ENCODE measurements around the gene TASOR.
"Not testable (repeated sequence)": the region's sequence is repeated elsewhere in the genome, so short reads cannot be mapped to it uniquely, and the experiment has no call there.

Gene TASOR

DNA sequence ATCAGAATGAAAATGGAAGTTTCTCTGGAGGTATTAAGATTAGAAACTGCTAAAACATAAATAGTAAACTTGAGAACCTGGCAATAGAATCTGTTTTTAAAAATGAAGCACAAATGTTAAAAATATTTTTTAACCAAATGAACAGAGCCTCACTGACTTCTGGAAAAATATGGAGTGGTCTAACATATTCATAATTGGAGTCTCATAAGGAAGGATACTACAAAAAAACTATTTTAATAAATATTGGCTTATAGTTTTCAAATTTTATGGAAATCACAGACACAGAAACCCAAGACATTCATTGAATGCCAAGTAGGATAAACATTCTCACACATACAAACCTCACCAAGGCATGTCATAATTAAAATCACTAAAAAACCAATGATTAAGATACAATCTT, 23.6 kb upstream of the TASOR start:
- DNase-seq (ENCODE audit: low read depth) = no peak
- H3K4me3 ChIP-seq (ENCODE audit: low read length) = no peak overlapping the region
- TF ChIP-seq, protein P1, sequence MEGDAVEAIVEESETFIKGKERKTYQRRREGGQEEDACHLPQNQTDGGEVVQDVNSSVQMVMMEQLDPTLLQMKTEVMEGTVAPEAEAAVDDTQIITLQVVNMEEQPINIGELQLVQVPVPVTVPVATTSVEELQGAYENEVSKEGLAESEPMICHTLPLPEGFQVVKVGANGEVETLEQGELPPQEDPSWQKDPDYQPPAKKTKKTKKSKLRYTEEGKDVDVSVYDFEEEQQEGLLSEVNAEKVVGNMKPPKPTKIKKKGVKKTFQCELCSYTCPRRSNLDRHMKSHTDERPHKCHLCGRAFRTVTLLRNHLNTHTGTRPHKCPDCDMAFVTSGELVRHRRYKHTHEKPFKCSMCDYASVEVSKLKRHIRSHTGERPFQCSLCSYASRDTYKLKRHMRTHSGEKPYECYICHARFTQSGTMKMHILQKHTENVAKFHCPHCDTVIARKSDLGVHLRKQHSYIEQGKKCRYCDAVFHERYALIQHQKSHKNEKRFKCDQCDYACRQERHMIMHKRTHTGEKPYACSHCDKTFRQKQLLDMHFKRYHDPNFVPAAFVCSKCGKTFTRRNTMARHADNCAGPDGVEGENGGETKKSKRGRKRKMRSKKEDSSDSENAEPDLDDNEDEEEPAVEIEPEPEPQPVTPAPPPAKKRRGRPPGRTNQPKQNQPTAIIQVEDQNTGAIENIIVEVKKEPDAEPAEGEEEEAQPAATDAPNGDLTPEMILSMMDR (conservative IDR thresholded peaks at IDR 0.05; ENCODE audit: low read depth, low read length) = no peak

DNA sequence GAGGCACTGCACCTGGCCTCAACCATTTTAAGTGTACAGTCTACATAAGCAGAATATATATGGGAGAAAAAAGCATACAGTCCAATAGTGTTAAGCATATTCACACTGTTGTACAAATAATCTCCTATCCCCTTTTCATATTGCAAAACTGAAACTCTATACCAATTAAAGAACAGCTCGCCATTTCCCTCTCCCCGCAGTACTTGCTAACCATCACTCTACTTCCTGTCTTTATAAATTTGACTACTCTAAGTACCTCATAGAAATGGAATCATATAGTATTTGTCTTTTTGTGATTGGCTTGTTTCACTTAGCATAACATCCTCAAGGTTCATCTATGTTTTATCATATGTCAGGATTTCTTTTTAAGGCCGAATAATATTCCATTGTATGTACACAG, 21.6 kb upstream of the TASOR start:
- TF ChIP-seq, protein P1 (conservative IDR thresholded peaks at IDR 0.05; ENCODE audit: low read depth, low read length) = no peak
- H3K4me3 ChIP-seq (ENCODE audit: low read length) = no peak overlapping the region
- DNase-seq (ENCODE audit: low read depth) = no peak

DNA sequence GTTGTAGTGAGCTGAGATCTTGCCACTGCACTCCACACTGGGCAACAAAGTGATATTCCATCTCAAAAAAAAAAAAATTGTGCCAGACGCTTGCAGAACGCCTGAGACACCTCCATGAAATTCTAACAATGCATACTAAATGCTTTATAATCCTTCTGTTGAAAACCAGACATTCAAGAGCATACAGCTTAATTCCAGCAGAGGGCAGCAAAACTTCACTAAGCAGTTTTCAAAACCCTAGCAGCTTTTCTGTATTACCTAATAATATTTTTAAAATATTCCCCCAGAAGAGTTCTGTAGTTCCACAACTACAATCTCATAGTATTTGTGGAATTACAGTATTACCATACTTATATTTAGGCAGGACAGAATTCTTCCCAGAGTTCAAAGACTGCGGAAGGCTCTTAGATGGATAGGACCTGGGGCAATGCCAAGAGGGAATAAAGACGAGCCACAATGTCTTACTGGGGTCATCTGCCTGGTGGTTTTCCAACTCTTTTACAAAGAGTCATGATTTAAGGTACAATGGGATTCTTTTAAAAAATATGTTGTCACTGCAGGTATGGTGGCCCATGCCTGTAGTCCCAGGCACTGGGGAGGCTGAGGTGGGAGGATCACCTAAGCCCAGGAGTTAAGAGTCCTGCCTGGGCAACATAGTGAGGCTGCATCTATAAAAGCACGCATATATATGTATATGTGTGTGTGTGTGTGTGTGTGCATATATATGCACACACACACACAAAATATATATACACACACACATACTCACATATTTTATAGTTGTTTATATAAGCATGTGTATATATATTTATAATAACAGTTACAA, 19.6 kb upstream of the TASOR start:
- no peak overlapping the region for H3K4me3 ChIP-seq (ENCODE audit: low read length)
- DNase-seq (ENCODE audit: low read depth) = peak; percentile 46
- TF ChIP-seq, protein P1 (conservative IDR thresholded peaks at IDR 0.05; ENCODE audit: low read depth, low read length) = peak; percentile 79

DNA sequence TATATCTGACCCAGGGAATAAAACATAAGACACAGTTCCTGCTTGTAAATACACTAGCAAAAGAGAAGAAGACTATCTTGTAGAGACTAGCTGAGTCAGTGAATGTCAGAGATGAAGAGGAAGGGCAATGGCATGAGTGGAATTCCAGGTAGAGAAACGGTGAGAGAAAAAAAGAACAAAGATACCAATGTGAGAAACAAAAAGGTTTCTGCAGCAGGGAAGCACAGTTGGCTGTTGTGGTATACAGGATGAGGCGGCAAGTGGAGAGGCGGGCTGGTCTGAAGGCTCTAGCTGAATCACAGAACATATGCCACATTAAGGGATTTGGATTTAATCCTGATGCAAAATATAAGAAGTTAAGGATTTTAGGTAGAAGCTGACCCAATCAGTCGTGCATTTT, 17.1 kb upstream of the TASOR start:
- DNase-seq (ENCODE audit: low read depth) = peak; percentile 8
- TF ChIP-seq, protein P1 (conservative IDR thresholded peaks at IDR 0.05; ENCODE audit: low read depth, low read length) = no peak
- no peak overlapping the region for H3K4me3 ChIP-seq (ENCODE audit: low read length)

DNA sequence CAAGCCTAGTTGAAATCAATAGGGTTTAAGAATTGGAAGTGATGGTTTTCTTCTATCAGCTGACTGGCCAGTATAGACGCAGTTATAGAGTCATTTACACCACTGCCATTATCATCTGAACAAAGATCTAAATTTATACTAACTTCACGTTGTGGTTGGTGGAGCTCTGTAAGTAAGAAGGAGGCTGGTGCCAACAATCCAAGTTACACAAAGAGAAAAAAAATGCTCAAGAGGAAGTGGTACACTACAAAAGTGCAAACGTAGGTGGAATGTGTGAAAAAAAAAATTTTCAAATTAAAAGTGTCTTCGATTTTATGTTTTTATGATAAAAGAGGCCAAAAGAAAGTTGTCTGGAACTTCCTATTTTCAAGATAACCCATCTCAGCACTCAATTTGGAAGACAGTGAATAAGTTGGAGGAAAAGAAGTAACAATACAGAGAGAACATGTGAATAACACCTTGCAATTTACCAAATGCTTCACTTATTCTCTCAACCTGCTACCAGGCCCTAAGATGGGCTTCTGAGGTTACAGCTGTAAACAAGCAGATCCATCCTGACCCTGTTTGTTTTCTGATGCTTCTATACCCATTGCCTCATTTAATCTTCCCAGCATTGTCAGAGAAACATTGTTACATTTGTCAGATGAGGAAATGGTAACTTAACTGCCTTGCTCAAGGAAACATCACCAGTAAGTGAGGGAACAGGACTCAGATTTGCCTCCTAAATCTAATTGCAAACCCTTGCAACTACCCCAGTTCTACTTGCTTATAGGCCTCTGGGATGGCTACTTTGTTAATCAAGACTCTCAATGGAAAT, 12.0 kb upstream of the TASOR start:
- TF ChIP-seq, protein P1 (conservative IDR thresholded peaks at IDR 0.05; ENCODE audit: low read depth, low read length) = no peak
- H3K4me3 ChIP-seq (ENCODE audit: low read length) = no peak overlapping the region
- DNase-seq (ENCODE audit: low read depth) = no peak

DNA sequence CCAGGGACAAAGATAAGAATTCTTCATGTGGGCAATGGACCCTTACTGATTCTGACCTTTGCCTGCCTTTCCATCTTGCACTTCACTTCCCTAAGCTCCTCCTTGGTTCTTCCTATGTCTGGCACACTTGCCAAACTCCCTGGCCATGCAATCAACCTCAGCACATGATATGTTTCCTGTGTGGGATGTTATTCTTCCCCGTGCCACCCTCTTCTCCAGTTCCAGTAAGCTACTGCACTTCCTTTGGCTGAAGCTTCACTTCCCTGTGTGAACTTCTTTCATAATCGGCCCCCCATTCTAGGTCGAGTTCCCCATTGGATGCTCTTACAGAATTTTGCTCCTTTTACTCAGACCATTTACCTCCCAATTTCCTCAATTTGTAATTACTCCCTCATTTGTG, 10.7 kb upstream of the TASOR start:
- no peak overlapping the region for H3K4me3 ChIP-seq (ENCODE audit: low read length)
- TF ChIP-seq, protein P1 (conservative IDR thresholded peaks at IDR 0.05; ENCODE audit: low read depth, low read length) = no peak
- DNase-seq (ENCODE audit: low read depth) = no peak

DNA sequence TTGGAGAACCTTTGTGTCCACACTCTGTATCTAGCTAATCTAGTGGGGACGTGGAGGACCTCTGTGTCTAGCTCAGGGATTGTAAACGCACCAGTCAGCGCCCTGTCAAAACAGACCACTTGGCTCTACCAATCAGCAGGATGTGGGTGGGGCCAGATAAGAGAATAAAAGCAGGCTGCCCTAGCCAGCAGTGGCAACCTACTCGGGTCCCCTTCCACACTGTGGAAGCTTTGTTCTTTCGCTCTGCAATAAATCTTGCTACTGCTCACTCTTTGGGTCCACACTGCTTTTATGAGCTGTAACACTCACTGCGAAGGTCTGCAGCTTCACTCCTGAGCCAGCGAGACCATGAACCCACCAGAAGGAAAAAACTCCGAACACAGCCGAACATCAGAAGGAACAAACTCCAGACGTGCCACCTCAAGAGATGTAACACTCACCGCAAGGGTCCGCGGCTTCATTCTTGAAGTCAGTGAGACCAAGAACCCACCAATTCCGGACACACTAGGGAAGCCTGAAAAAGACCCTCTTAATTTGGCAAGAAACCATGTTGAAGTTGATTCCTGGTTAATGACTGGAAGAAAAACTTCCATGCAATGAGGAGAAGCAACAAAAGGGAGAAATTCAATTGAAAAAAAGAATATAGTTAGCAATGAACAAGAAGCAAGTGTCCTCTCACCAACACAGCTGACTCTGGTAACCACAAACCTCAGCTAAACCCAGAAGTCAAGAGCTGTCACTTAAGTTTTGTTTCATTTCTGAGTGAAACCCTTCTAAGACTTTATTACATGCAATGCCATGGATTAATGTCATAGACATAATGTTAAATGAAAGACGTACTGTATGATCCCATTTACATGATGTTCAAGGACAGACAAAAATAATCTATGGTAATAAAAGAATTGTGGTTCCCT, 9.7 kb upstream of the TASOR start:
- not testable (repeated sequence) for DNase-seq (ENCODE audit: low read depth)

DNA sequence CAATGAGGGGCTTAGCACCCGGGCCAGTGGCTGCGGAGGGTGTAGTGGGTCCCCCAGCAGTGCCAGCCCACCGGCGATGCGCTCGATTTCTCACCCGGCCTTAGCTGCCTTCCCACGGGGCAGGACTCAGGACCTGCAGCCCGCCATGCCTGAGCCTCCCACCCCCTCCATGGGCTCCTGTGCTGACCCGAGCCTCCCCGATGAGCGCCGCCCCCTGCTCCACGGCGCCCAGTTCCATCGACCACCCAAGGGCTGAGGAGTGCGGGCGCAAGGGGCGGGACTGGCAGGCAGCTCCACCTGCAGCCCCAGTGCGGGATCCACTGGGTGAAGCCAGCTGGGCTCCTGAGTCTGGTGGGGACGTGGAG, 8.9 kb upstream of the TASOR start:
- DNase-seq (ENCODE audit: low read depth); H3K4me3 ChIP-seq (ENCODE audit: low read length): not testable (repeated sequence)

More for the DNA sequence above, 9.7 kb upstream of the TASOR start:
- H3K4me3 ChIP-seq (ENCODE audit: low read length) = not testable (repeated sequence)
